ENCODE results near the gene BRSK1. TPM values are rescaled to one million over a fixed set of nuclear protein-coding genes. Genes with fewer than 3 reads are reported as not detected.
A peak's percentile ranks its signal among the peaks of the same experiment; 100 is the strongest.
"Not testable (repeated sequence)": the region's sequence is repeated elsewhere in the genome, so short reads cannot be mapped to it uniquely, and the experiment has no call there.

BRSK1 gene
- total RNA-seq, 1 donor from 2014 or later = 223 TPM

- TF ChIP-seq, protein P1, sequence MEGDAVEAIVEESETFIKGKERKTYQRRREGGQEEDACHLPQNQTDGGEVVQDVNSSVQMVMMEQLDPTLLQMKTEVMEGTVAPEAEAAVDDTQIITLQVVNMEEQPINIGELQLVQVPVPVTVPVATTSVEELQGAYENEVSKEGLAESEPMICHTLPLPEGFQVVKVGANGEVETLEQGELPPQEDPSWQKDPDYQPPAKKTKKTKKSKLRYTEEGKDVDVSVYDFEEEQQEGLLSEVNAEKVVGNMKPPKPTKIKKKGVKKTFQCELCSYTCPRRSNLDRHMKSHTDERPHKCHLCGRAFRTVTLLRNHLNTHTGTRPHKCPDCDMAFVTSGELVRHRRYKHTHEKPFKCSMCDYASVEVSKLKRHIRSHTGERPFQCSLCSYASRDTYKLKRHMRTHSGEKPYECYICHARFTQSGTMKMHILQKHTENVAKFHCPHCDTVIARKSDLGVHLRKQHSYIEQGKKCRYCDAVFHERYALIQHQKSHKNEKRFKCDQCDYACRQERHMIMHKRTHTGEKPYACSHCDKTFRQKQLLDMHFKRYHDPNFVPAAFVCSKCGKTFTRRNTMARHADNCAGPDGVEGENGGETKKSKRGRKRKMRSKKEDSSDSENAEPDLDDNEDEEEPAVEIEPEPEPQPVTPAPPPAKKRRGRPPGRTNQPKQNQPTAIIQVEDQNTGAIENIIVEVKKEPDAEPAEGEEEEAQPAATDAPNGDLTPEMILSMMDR (IDR thresholded peaks at IDR 0.05; ENCODE audit: partially characterized antibody, unreplicated experiment) = no peak
- peaks cover 13% of the 10 kb centered on the region for H3K9me3 Mint-ChIP-seq (ENCODE audit: unreplicated experiment)
- no peak within 1 kb of the TSS for H3K27ac Mint-ChIP-seq (ENCODE audit: unreplicated experiment)
- no peak for DNase-seq
- H3K27me3 Mint-ChIP-seq (ENCODE audit: unreplicated experiment) = peaks cover 11% of the 10 kb centered on the region
- H3K4me1 Mint-ChIP-seq (ENCODE audit: low read depth, unreplicated experiment) = no peaks in the 10 kb centered on the region
- no peak within 1 kb of the TSS for H3K4me3 Mint-ChIP-seq (ENCODE audit: unreplicated experiment)
- no peaks in the 10 kb centered on the region for H3K36me3 Mint-ChIP-seq (ENCODE audit: unreplicated experiment)
Measured at GRCh38 chr19:55325172-55325571, 41.4 kb downstream of the BRSK1 start, which contains the start of gene TMEM150B. Gene TMEM150B (minus strand): TSS chr19:55325341. CDS start chr19:55321036, 4,305 bp downstream.

DNA sequence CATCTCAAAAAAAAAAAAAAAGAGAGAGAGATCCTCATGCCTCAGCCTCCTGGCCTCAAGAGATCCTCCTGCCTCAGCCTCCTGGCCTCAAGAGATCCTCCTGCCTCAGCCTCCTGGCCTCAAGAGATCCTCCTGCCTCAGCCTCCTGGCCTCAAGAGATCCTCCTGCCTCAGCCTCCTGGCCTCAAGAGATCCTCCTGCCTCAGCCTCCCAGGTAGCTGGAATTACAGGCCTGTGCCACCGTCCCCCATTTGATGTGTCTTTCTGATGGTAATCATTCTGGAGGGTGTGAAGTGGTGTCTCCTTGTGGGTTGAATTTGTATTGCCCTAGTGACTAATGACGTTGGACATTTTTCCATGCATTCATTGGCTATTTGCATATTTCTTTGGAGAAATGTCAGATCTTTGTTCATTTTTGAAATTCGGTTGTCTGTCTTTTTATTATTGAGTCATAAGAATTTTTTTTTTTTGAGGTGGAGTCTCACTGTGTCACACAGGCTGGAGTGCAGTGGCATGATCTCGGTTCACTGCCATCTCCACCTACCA, 45.0 kb downstream of the BRSK1 start:
- not testable (repeated sequence) for H3K27me3 Mint-ChIP-seq (ENCODE audit: unreplicated experiment); H3K9me3 Mint-ChIP-seq (ENCODE audit: unreplicated experiment); H3K36me3 Mint-ChIP-seq (ENCODE audit: unreplicated experiment); H3K4me3 Mint-ChIP-seq (ENCODE audit: unreplicated experiment); DNase-seq; H3K4me1 Mint-ChIP-seq (ENCODE audit: low read depth, unreplicated experiment); H3K27ac Mint-ChIP-seq (ENCODE audit: unreplicated experiment)

- DNase-seq; H3K9me3 Mint-ChIP-seq (ENCODE audit: unreplicated experiment); H3K27me3 Mint-ChIP-seq (ENCODE audit: unreplicated experiment); H3K27ac Mint-ChIP-seq (ENCODE audit: unreplicated experiment); H3K4me3 Mint-ChIP-seq (ENCODE audit: unreplicated experiment); H3K36me3 Mint-ChIP-seq (ENCODE audit: unreplicated experiment); H3K4me1 Mint-ChIP-seq (ENCODE audit: low read depth, unreplicated experiment): not testable (repeated sequence)
Measured at GRCh38 chr19:55329791-55330190, 46.0 kb downstream of the BRSK1 start.

GRCh38 chr19:55333870-55334269, 50.1 kb downstream of the BRSK1 start:
- no peak overlapping the region for H3K27ac Mint-ChIP-seq (ENCODE audit: unreplicated experiment)
- TF ChIP-seq, protein P1 (IDR thresholded peaks at IDR 0.05; ENCODE audit: partially characterized antibody, unreplicated experiment) = no peak
- no peak for DNase-seq
- peaks cover 11% of the 10 kb centered on the region for H3K9me3 Mint-ChIP-seq (ENCODE audit: unreplicated experiment)
- no peak overlapping the region for H3K4me3 Mint-ChIP-seq (ENCODE audit: unreplicated experiment)
- no peaks in the 10 kb centered on the region for H3K36me3 Mint-ChIP-seq (ENCODE audit: unreplicated experiment)
- peaks cover 11% of the 10 kb centered on the region for H3K27me3 Mint-ChIP-seq (ENCODE audit: unreplicated experiment)
- H3K4me1 Mint-ChIP-seq (ENCODE audit: low read depth, unreplicated experiment) = peaks cover 5% of the 10 kb centered on the region

DNA sequence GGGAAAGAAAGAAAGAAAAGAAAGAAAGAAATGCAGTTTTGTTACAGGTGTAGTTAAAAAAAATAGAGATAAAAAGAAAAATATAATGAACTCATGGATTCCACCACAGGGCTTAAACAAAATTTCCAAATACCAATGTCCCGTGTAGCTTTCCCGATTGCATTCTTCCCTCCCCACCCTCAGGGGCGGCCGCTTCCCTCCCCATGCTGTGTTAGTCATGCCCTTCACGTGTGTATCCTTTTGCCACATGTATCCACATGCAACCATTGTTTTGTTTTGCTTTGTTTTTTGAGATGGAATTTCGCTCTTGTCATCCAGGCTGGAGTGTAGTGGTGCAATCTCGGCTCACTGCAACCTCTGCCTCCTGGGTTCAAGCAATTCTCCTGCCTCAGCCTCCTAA, 52.3 kb downstream of the BRSK1 start:
- DNase-seq = no peak
- TF ChIP-seq, protein P1 (IDR thresholded peaks at IDR 0.05; ENCODE audit: partially characterized antibody, unreplicated experiment) = no peak
- peaks cover 3% of the 10 kb centered on the region for H3K36me3 Mint-ChIP-seq (ENCODE audit: unreplicated experiment)
- peak overlapping the region; percentile 52 for H3K27ac Mint-ChIP-seq (ENCODE audit: unreplicated experiment)
- no peak overlapping the region for H3K4me3 Mint-ChIP-seq (ENCODE audit: unreplicated experiment)
- H3K27me3 Mint-ChIP-seq (ENCODE audit: unreplicated experiment) = peaks cover 16% of the 10 kb centered on the region
- peaks cover 5% of the 10 kb centered on the region for H3K4me1 Mint-ChIP-seq (ENCODE audit: low read depth, unreplicated experiment)
- peaks cover 14% of the 10 kb centered on the region for H3K9me3 Mint-ChIP-seq (ENCODE audit: unreplicated experiment)

DNA sequence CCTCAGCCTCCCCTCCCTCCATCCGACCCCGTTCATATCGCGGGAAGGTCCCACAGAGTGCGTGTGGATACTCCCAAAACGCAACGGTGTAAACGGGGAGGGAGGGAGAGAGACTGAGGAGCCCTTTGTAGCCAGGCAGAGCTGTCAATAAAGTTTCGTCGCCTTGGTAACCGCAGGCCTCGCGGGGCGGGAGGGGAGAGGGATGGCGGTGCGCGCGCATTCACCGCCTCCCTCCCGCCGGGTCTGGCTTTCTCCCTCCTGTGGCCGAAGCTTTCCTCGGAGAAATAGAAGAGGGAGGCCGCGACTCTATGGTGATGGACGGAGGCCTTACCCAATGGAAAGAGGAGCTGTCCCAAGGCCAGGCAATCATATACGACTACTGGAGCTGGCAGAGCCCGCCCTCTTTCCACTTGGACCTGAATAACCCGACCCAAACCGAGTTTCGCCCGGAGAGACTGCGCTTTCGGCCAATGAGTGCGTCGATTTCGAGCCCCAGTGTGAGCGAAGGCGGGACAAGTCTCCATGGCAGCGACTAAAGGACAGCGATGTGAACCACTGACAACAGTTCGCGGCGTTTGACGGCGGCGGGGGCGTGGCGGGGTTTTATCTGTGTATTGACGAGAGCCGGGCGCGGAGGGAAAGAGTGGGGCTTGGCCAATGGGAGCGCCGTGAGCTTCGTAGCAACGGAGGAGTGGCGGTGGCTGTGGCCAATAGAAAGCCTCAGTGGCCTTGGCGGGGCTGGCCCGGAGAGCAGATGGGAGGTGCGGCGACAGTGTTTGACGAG, 55.5 kb downstream of the BRSK1 start, which contains the start of gene KMT5C:
Gene KMT5C (plus strand): TSS at position 772 of the 784 bp plus-strand sequence. CDS start 2,061 bp downstream, outside the sequence.
- DNase-seq = peak; percentile 100
- peak within 1 kb of the TSS; percentile 91 for H3K4me3 Mint-ChIP-seq (ENCODE audit: unreplicated experiment)
- peaks cover 7% of the 10 kb centered on the region for H3K4me1 Mint-ChIP-seq (ENCODE audit: low read depth, unreplicated experiment)
- peaks cover 14% of the 10 kb centered on the region for H3K9me3 Mint-ChIP-seq (ENCODE audit: unreplicated experiment)
- H3K27ac Mint-ChIP-seq (ENCODE audit: unreplicated experiment) = peak within 1 kb of the TSS; percentile 100
- H3K36me3 Mint-ChIP-seq (ENCODE audit: unreplicated experiment) = peaks cover 3% of the 10 kb centered on the region
- peaks cover 18% of the 10 kb centered on the region for H3K27me3 Mint-ChIP-seq (ENCODE audit: unreplicated experiment)
- TF ChIP-seq, protein P1 (IDR thresholded peaks at IDR 0.05; ENCODE audit: partially characterized antibody, unreplicated experiment) = no peak

Measured in glutamatergic neuron (in vitro differentiated cells).